H1 (cell line): ENCODE measurements around the gene TIMM21. TPM values are rescaled to one million over a fixed set of nuclear protein-coding genes. Genes with fewer than 3 reads are reported as not detected.

ENCODE experiments used
- CTCF ChIA-PET: fragments of 300-600 bp; sonication (Branson Sonifier 250); formaldehyde crosslinking; loops from one replicate; lab custom pipeline; 2021; ENCODE audit not compliant: partially characterized antibody; lab: Charles Lee
- POLR2A ChIA-PET: fragments of 300-600 bp; sonication (Branson Sonifier 250); formaldehyde crosslinking; loops from one replicate; lab custom pipeline; 2021; ENCODE audit warnings: inconsistent platforms; ENCODE audit not compliant: partially characterized antibody; lab: Charles Lee
- DNase-seq, 2 experiments: peaks; one replicate each; pipeline versions ENCODE4 v3.0.0 to v3.0.0-alpha.2; 2010 to 2022; ENCODE audit warnings: low spot score in 2 of 2, low read depth in 1 of 2, mixed read lengths in 1 of 2
- FAIRE-seq: peaks from 2 replicates; lab custom pipeline; 2011; peaks lifted over from hg19 to GRCh38; lab: Jason Lieb, UNC
- H2AFZ ChIP-seq: 2 replicates; pipeline ENCODE4 v1.8.1; 2012; ENCODE audit warnings: low read length, inconsistent platforms
- H2AK5ac ChIP-seq: 2 replicates; pipeline ENCODE4 v1.6.1; 2013; ENCODE audit warnings: low read depth, low read length
- H2BK120ac ChIP-seq: replicated peaks from 2 replicates; pipeline ENCODE3; 2013; ENCODE audit warnings: low read depth, low read length, inconsistent platforms
- H2BK12ac ChIP-seq: 2 replicates; pipeline ENCODE4 v1.6.1; 2013; ENCODE audit warnings: low read depth, low read length
- H2BK15ac ChIP-seq: 2 replicates; pipeline ENCODE4 v1.6.1; 2013; ENCODE audit warnings: low read length
- H2BK20ac ChIP-seq: 2 replicates; pipeline ENCODE4 v1.6.1; 2013; ENCODE audit warnings: low read length
- H2BK5ac ChIP-seq: 2 replicates; pipeline ENCODE4 v1.6.1; 2013; ENCODE audit warnings: low read depth, low read length
- H3K14ac ChIP-seq: 2 replicates; pipeline ENCODE4 v1.6.1; 2013; ENCODE audit warnings: inconsistent platforms; ENCODE audit not compliant: insufficient read length
- H3K18ac ChIP-seq: 2 replicates; pipeline ENCODE4 v1.6.1; 2013; ENCODE audit warnings: low read length; ENCODE audit errors: extremely low read depth
- H3K23ac ChIP-seq: 2 replicates; pipeline ENCODE4 v1.6.1; 2013; ENCODE audit warnings: inconsistent platforms; ENCODE audit not compliant: insufficient read length
- H3K23me2 ChIP-seq: 2 replicates; pipeline ENCODE4 v1.6.1; 2013; ENCODE audit warnings: low read depth, low read length
- H3K27ac ChIP-seq: 2 replicates; pipeline ENCODE4 v1.6.1; 2011; ENCODE audit warnings: low read depth, low read length, inconsistent platforms
- H3K27me3 ChIP-seq, 4 experiments: replicated peaks in 1 of 4; 1 replicate in 1 of 4; 2 replicates in 3 of 4; pipeline versions ENCODE4 v1.6.1 to v1.8.1; 2011 to 2013; ENCODE audit warnings: low read length in 3 of 4, mild to moderate bottlenecking in 3 of 4, inconsistent platforms in 2 of 4, mixed read lengths in 2 of 4, moderate library complexity in 1 of 4; ENCODE audit not compliant: control insufficient read depth in 3 of 4, insufficient read depth in 3 of 4; ENCODE audit errors: extremely low read depth in 1 of 4
- H3K36me3 ChIP-seq, 4 experiments: 2 replicates each; pipeline versions ENCODE4 v1.6.1 to v1.8.1; 2011 to 2013; ENCODE audit warnings: mild to moderate bottlenecking in 4 of 4, low read length in 3 of 4, moderate library complexity in 2 of 4, control low read depth in 1 of 4, inconsistent platforms in 1 of 4; ENCODE audit not compliant: insufficient read depth in 4 of 4, control insufficient read depth in 2 of 4
- H3K4ac ChIP-seq: replicated peaks from 2 replicates; pipeline ENCODE3; 2013; ENCODE audit warnings: low read length, low read depth, mixed read lengths, inconsistent platforms; ENCODE audit not compliant: insufficient read length
- H3K4me1 ChIP-seq, 4 experiments: replicated peaks in 1 of 4; 1 replicate in 1 of 4; 2 replicates in 3 of 4; pipeline versions ENCODE4 v1.6.1 to v1.8.1; 2011 to 2013; ENCODE audit warnings: low read length in 3 of 4, inconsistent platforms in 2 of 4, mixed read lengths in 1 of 4; ENCODE audit not compliant: insufficient read depth in 4 of 4, control insufficient read depth in 3 of 4
- H3K4me2 ChIP-seq, 2 experiments: 2 replicates each; pipeline versions ENCODE4 v1.6.1 to v1.8.1; 2011 to 2013; ENCODE audit warnings: low read depth in 2 of 2, low read length in 2 of 2, control low read depth in 1 of 2, inconsistent platforms in 1 of 2, mild to moderate bottlenecking in 1 of 2; ENCODE audit not compliant: insufficient read depth in 1 of 2
- H3K4me3 ChIP-seq, 4 experiments: fragments of 200-600, 300-600 bp in 1 of 4; sonication (generic), shearing (Covaris generic), sonication (Bioruptor Twin) in 1 of 4; 2 replicates each; pipeline versions ENCODE4 v1.5.1 to v1.8.1; 2011 to 2016; ENCODE audit warnings: low read length in 4 of 4, low read depth in 3 of 4, control low read depth in 2 of 4, inconsistent platforms in 2 of 4, mild to moderate bottlenecking in 2 of 4, mixed read lengths in 1 of 4, moderate library complexity in 1 of 4; ENCODE audit not compliant: insufficient read depth in 2 of 4; ENCODE audit errors: extremely low read depth in 1 of 4
- H3K56ac ChIP-seq: replicated peaks from 2 replicates; pipeline ENCODE3; 2013; ENCODE audit warnings: low read depth, mild to moderate bottlenecking, mixed read lengths, low read length, inconsistent platforms; ENCODE audit not compliant: insufficient read length
- H3K79me1 ChIP-seq: 2 replicates; pipeline ENCODE4 v1.6.1; 2013; ENCODE audit warnings: low read depth, low read length, control low read depth
- H3K79me2 ChIP-seq, 2 experiments: 2 replicates each; pipeline versions ENCODE4 v1.6.1 to v1.8.1; 2012 to 2013; ENCODE audit warnings: low read length in 2 of 2, mild to moderate bottlenecking in 2 of 2, inconsistent platforms in 1 of 2; ENCODE audit not compliant: insufficient read depth in 2 of 2, control insufficient read depth in 1 of 2
- H3K9ac ChIP-seq, 4 experiments: replicated peaks in 1 of 4; 1 replicate in 1 of 4; 2 replicates in 3 of 4; pipeline versions ENCODE4 v1.6.1 to v1.8.1; 2011 to 2013; ENCODE audit warnings: low read depth in 3 of 4, low read length in 3 of 4, control low read depth in 2 of 4, mild to moderate bottlenecking in 2 of 4, moderate library complexity in 2 of 4, inconsistent platforms in 1 of 4; ENCODE audit errors: extremely low read depth in 1 of 4
- H3K9me3 ChIP-seq, 2 experiments: 2 replicates each; pipeline versions ENCODE4 v1.6.1 to v1.8.1; 2012 to 2013; ENCODE audit warnings: mild to moderate bottlenecking in 2 of 2, moderate library complexity in 2 of 2, control low read depth in 1 of 2, inconsistent platforms in 1 of 2, low read depth in 1 of 2, low read length in 1 of 2, mixed read lengths in 1 of 2; ENCODE audit not compliant: insufficient read depth in 2 of 2
- H4K20me1 ChIP-seq, 2 experiments: replicated peaks in 1 of 2; 2 replicates each; pipeline versions ENCODE3 to v1.8.1; 2011 to 2013; ENCODE audit warnings: inconsistent platforms in 2 of 2, low read length in 2 of 2, mild to moderate bottlenecking in 1 of 2; ENCODE audit not compliant: insufficient read depth in 2 of 2, control insufficient read depth in 1 of 2
- H4K5ac ChIP-seq: 2 replicates; pipeline ENCODE4 v1.6.1; 2013; ENCODE audit warnings: low read length, low read depth, mixed read lengths, inconsistent platforms; ENCODE audit not compliant: insufficient read length
- H4K8ac ChIP-seq: 2 replicates; pipeline ENCODE4 v1.8.0; 2013; ENCODE audit warnings: mild to moderate bottlenecking, moderate library complexity, low read length, inconsistent platforms; ENCODE audit not compliant: insufficient read depth; ENCODE audit errors: extremely low read depth
- H4K91ac ChIP-seq: replicated peaks from 2 replicates; pipeline ENCODE3; 2013; ENCODE audit warnings: low read length, mixed read lengths, inconsistent platforms; ENCODE audit not compliant: insufficient read length
- CBX8 ChIP-seq: fragments of 300-800, 300-1000 bp; sonication (generic); IDR thresholded peaks from 2 replicates; pipeline ENCODE4 v1.7.1; 2016; ENCODE audit warnings: low read depth, low read length, borderline replicate concordance
- CHD1 ChIP-seq: IDR thresholded peaks from 2 replicates; pipeline ENCODE4 v1.6.1; 2012; ENCODE audit warnings: low read depth, low read length, improper control_type of control experiment
- CTBP2 ChIP-seq: IDR thresholded peaks from 2 replicates; pipeline ENCODE4 v1.7.0; 2011; ENCODE audit warnings: borderline replicate concordance, mild to moderate bottlenecking, moderate library complexity, mixed read lengths, low read length; ENCODE audit not compliant: insufficient read depth, insufficient read length
- NANOG ChIP-seq: IDR thresholded peaks from 2 replicates; pipeline ENCODE4 v1.6.1; 2011; ENCODE audit warnings: low read length, low read depth, mild to moderate bottlenecking, inconsistent platforms; ENCODE audit not compliant: insufficient read depth, poor library complexity, severe bottlenecking
- RBBP5 ChIP-seq: IDR thresholded peaks from 2 replicates; pipeline ENCODE4 v1.7.1; 2012; ENCODE audit warnings: low read depth, mild to moderate bottlenecking, inconsistent platforms, low read length, moderate library complexity, borderline replicate concordance
- RXRA ChIP-seq: IDR thresholded peaks from 2 replicates; pipeline ENCODE4 v1.6.1; 2011; ENCODE audit warnings: low read depth, mild to moderate bottlenecking, low read length, moderate library complexity; ENCODE audit not compliant: insufficient read depth
- WGBS, 2 experiments: shearing (Covaris generic) in 1 of 2; methylation state at CpG; one replicate each; pipeline versions ENCODE4 v1.1.6 to v1.1.7; 2013 to 2015; ENCODE audit warnings: low lambda C conversion rate in 2 of 2, mixed read lengths in 2 of 2, inconsistent platforms in 1 of 2, low coverage in 1 of 2, missing lambda C conversion rate in 1 of 2; ENCODE audit not compliant: insufficient replicate concordance in 2 of 2, insufficient coverage in 1 of 2, insufficient read length in 1 of 2; ENCODE audit errors: extremely low coverage in 1 of 2, missing lambda C conversion rate in 1 of 2; 5-methylcytosine and 5-hydroxymethylcytosine counted together
- polyA plus RNA-seq, 7 experiments: library from polyadenylated mRNA; depleted of rRNA in 3 of 7; stranded (reverse) in 5 of 7; unstranded in 2 of 7; fragments of >200 nt in 5 of 7; fragments of 200-250 nt in 2 of 7; gene quantifications; 1 replicate in 5 of 7; 2 replicates in 1 of 7; 4 replicates in 1 of 7; pipeline versions ENCODE4 v1.2.1 to v1.2.3, GENCODE V29; 2011 to 2013; ENCODE audit warnings: missing spikeins in 2 of 7, mixed read lengths in 2 of 7
- total RNA-seq: library from RNA; stranded (reverse); fragmentation: NEBNext Ultra II Directional; extraction: Animal tissue kit (Norgen Biotek cat#: 25700); gene quantifications from 2 replicates; pipeline ENCODE4 v1.2.1, GENCODE V29; 2021
- TF ChIP-seq, protein P1 (sequence below): IDR thresholded peaks from 2 replicates; pipeline ENCODE4 v1.6.1; 2011; ENCODE audit warnings: low read depth, mild to moderate bottlenecking, low read length; ENCODE audit not compliant: insufficient read depth
- TF ChIP-seq, protein P2 (sequence below), 3 experiments: IDR thresholded peaks; 1 replicate in 2 of 3; 2 replicates in 1 of 3; pipeline versions ENCODE4 v1.5.1 to v1.6.1; 2011; ENCODE audit warnings: low read length in 3 of 3, mild to moderate bottlenecking in 3 of 3, inconsistent platforms in 2 of 3, low read depth in 1 of 3, moderate library complexity in 1 of 3; ENCODE audit not compliant: insufficient read depth in 1 of 3; ENCODE audit errors: control extremely low read depth in 1 of 3

TIMM21 gene
- total and polyA plus RNA-seq, 2 of the 8 experiments (the other 6 are each of a cell fraction or from before 2014, with no cell fraction given) = 27.9 to 43.8 TPM

DNA sequence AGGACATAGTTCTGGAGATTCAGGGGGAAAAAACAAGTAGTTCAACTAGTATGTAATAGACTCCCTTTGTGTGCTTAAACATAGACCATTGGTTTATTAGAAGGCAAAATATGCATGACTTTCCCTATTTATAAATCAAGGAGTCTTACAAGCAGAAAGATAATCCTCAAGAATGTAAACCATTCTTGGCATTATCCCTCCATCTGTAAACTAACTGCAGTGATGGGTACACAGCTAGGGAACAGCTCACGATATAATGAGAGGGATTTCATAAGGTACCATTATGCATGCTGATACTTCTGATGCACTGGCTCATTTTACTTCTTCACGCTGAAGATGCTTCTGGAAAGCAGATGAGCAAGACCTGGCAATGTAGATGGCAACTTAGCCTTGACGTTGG lies 1.6 kb upstream of the TIMM21 start:
- H3K4me2 ChIP-seq = peak overlapping the region; percentile 82 to 85
- ChIA-PET POLR2A (no interaction called here), CTCF (interaction anchor here (0.9 kb wide), 1 partner anchor 9 kb away, joined by 3 read pairs; no protein-coding TSS in a partner anchor)
- no peak overlapping the region for H3K23ac ChIP-seq
- H3K79me1 ChIP-seq = peaks cover 10% of the 10 kb centered on the region
- TF ChIP-seq RXRA (no peak), CBX8 (no peak), CTBP2 (no peak), CHD1 (no peak), NANOG (no peak), RBBP5 (no peak)
- TF ChIP-seq, protein P1, sequence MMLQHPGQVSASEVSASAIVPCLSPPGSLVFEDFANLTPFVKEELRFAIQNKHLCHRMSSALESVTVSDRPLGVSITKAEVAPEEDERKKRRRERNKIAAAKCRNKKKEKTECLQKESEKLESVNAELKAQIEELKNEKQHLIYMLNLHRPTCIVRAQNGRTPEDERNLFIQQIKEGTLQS = no peak
- TF ChIP-seq, protein P2, sequence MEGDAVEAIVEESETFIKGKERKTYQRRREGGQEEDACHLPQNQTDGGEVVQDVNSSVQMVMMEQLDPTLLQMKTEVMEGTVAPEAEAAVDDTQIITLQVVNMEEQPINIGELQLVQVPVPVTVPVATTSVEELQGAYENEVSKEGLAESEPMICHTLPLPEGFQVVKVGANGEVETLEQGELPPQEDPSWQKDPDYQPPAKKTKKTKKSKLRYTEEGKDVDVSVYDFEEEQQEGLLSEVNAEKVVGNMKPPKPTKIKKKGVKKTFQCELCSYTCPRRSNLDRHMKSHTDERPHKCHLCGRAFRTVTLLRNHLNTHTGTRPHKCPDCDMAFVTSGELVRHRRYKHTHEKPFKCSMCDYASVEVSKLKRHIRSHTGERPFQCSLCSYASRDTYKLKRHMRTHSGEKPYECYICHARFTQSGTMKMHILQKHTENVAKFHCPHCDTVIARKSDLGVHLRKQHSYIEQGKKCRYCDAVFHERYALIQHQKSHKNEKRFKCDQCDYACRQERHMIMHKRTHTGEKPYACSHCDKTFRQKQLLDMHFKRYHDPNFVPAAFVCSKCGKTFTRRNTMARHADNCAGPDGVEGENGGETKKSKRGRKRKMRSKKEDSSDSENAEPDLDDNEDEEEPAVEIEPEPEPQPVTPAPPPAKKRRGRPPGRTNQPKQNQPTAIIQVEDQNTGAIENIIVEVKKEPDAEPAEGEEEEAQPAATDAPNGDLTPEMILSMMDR (IDR thresholded peaks at IDR 0.05; ENCODE audit: control extremely low read depth in 1 of 3, insufficient read depth in 1 of 3, low read depth in 1 of 3, low read length in 3 of 3) = no peak
- H3K27me3 ChIP-seq = no peaks in the 10 kb centered on the region; a peak in 2 of 7 replicates
- H3K27ac ChIP-seq = no peak overlapping the region
- no peak overlapping the region for H3K56ac ChIP-seq
- H2BK15ac ChIP-seq = no peak overlapping the region
- WGBS, 2 experiments = 59% methylated on average over 3 of the region's 3 CpGs; no CpG with 5 or more reads in 1 of the 2 experiments
- no peak overlapping the region for H3K14ac ChIP-seq
- no peaks in the 10 kb centered on the region for H4K20me1 ChIP-seq
- FAIRE-seq = no peak
- H4K91ac ChIP-seq = no peak overlapping the region
- H2BK5ac ChIP-seq = no peak overlapping the region
- H3K36me3 ChIP-seq = peaks cover 0 to 5% (median 2%) of the 10 kb centered on the region in 4 experiments; a peak in 2 of 8 replicates
- H3K9me3 ChIP-seq = no peaks in the 10 kb centered on the region
- no peak overlapping the region for H3K18ac ChIP-seq
- peaks cover 14 to 34% of the 10 kb centered on the region in 2 experiments for H3K79me2 ChIP-seq
- no peak overlapping the region for H2BK120ac ChIP-seq
- H3K4ac ChIP-seq = no peak overlapping the region
- H4K8ac ChIP-seq = no peak overlapping the region
- H3K9ac ChIP-seq = no peak overlapping the region
- H3K4me1 ChIP-seq = peaks cover 0 to 6% (median 1%) of the 10 kb centered on the region in 4 experiments; a peak in 4 of 7 replicates
- H4K5ac ChIP-seq = no peak overlapping the region
- H2BK12ac ChIP-seq = no peak overlapping the region; the same call in 1 of the 2 replicates
- peak overlapping the region in 2 of 4 experiments; percentile 77 to 100; a peak in 2 of 8 replicates for H3K4me3 ChIP-seq
- H2AK5ac ChIP-seq = no peak overlapping the region
- peaks cover 11% of the 10 kb centered on the region; the same call in 1 of the 2 replicates for H3K23me2 ChIP-seq
- H2BK20ac ChIP-seq = no peak overlapping the region
- DNase-seq = no peak
- H2AFZ ChIP-seq = peak overlapping the region; percentile 76
